Hepatocyte (in vitro differentiated cells): ENCODE measurements around the gene GPR35. TPM values are rescaled to one million over a fixed set of nuclear protein-coding genes. Genes with fewer than 3 reads are reported as not detected.

Experiments
- DNase-seq: peaks from one replicate; pipeline ENCODE4 v3.0.0-alpha.2; 2016; ENCODE audit warnings: low spot score
- H2AFZ ChIP-seq: fragments of 200-600 bp; sonication (generic); 2 replicates; pipeline ENCODE4 v1.6.0; 2016; ENCODE audit warnings: antibody characterized with exemption, mild to moderate bottlenecking
- H3K27ac ChIP-seq: fragments of 200-600 bp; sonication (generic); 2 replicates; pipeline ENCODE4 v1.5.1; 2016; ENCODE audit warnings: mild to moderate bottlenecking
- H3K27me3 ChIP-seq: fragments of 200-600 bp; sonication (generic); 2 replicates; pipeline ENCODE4 v1.6.1; 2016
- H3K36me3 ChIP-seq: fragments of 200-600 bp; sonication (generic); replicated peaks from 2 replicates; pipeline ENCODE4 v1.5.1; 2016; ENCODE audit warnings: low read depth; ENCODE audit not compliant: insufficient read depth
- H3K4me1 ChIP-seq: fragments of 200-600 bp; sonication (generic); 2 replicates; pipeline ENCODE4 v1.5.1; 2016; ENCODE audit warnings: mild to moderate bottlenecking, moderate library complexity; ENCODE audit not compliant: insufficient read depth
- H3K4me2 ChIP-seq: fragments of 200-600 bp; sonication (generic); 2 replicates; pipeline ENCODE4 v1.6.0; 2016
- H3K4me3 ChIP-seq: fragments of 200-600 bp; sonication (generic); 2 replicates; pipeline ENCODE4 v1.5.1; 2016; ENCODE audit warnings: mild to moderate bottlenecking
- H3K79me2 ChIP-seq: fragments of 200-600 bp; sonication (generic); 2 replicates; pipeline ENCODE4 v1.6.0; 2017; ENCODE audit warnings: mild to moderate bottlenecking
- H3K9me2 ChIP-seq: fragments of 200-600 bp; sonication (generic); replicated peaks from 2 replicates; pipeline ENCODE4 v1.6.0; 2017; ENCODE audit warnings: mild to moderate bottlenecking; ENCODE audit not compliant: insufficient read depth
- H3K9me3 ChIP-seq: fragments of 200-600 bp; sonication (generic); 2 replicates; pipeline ENCODE4 v1.5.1; 2016; ENCODE audit warnings: low read depth, mild to moderate bottlenecking
- H4K20me1 ChIP-seq: fragments of 200-600 bp; sonication (generic); 2 replicates; pipeline ENCODE4 v1.6.0; 2016; ENCODE audit warnings: mild to moderate bottlenecking; ENCODE audit not compliant: insufficient read depth, poor library complexity, severe bottlenecking
- CTCF ChIP-seq: fragments of 200-600 bp; sonication (generic); IDR thresholded peaks from 2 replicates; pipeline ENCODE4 v1.5.1; 2016; ENCODE audit warnings: antibody characterized with exemption, mild to moderate bottlenecking; ENCODE audit not compliant: poor library complexity
- EZH2 ChIP-seq: fragments of 200-600 bp; sonication (generic); IDR thresholded peaks from 2 replicates; pipeline ENCODE4 v1.6.1; 2016; ENCODE audit warnings: antibody characterized with exemption, mild to moderate bottlenecking, borderline replicate concordance
- EZH2phosphoT487 ChIP-seq: fragments of 200-600 bp; sonication (generic); IDR thresholded peaks from one replicate; pipeline ENCODE4 v1.6.1; 2018; ENCODE audit warnings: antibody characterized with exemption, mild to moderate bottlenecking, low read depth, moderate library complexity; ENCODE audit not compliant: unreplicated experiment, severe bottlenecking
- WGBS: methylation state at CpG from one replicate; pipeline ENCODE4 v1.1.6; 2016; ENCODE audit warnings: low lambda C conversion rate; ENCODE audit errors: missing lambda C conversion rate; 5-methylcytosine and 5-hydroxymethylcytosine counted together
- polyA plus RNA-seq: library from polyadenylated mRNA; unstranded; fragments of >200 nt; fragmentation: Nextera tagmentation; extraction: Ambion mirVana; gene quantifications from 2 replicates; pipeline ENCODE4 v1.2.1, GENCODE V29; 2016
- total RNA-seq: library from RNA; depleted of rRNA; stranded (reverse); fragments of >200 nt; gene quantifications from 2 replicates; pipeline ENCODE4 v1.2.3, GENCODE V29; 2014

Gene GPR35
- total and polyA plus RNA-seq, 2 experiments from 2014 or later: 10.5 to 14.7 TPM

DNA sequence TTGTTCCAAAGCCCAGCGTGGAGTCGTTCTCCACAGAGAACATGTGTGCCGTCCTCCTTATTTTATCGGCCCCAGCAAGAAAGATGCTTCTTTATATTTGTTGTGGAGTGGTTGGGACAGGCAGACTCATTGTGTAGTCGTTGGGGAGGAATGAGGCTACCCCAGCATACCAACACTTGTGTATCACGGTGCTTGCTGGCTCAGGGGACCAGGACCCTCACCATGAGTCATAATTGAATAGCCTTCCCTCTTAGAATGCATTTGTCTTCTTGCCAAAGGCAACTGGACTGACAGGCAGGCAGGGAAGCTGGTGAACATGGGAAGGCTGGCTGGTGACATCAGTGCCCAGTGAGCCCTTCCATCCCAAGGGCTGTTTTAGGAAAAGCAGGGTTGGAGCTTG, 34.1 kb upstream of the GPR35 start:
- H3K27me3 ChIP-seq: no peaks in the 10 kb centered on the region
- no peak overlapping the region for H2AFZ ChIP-seq
- H3K4me2 ChIP-seq: no peak overlapping the region
- no peaks in the 10 kb centered on the region for H3K9me3 ChIP-seq
- H3K4me1 ChIP-seq: peaks cover 10% of the 10 kb centered on the region
- WGBS: 97% methylated on average over 6 of the region's 6 CpGs
- no peak for TF ChIP-seq EZH2
- no peak for TF ChIP-seq CTCF
- TF ChIP-seq EZH2phosphoT487: no peak
- H3K79me2 ChIP-seq: peaks cover 42% of the 10 kb centered on the region
- no peak for DNase-seq
- H3K27ac ChIP-seq: no peak overlapping the region
- no peaks in the 10 kb centered on the region for H3K36me3 ChIP-seq
- no peaks in the 10 kb centered on the region for H3K9me2 ChIP-seq
- peaks cover 8% of the 10 kb centered on the region for H4K20me1 ChIP-seq
- H3K4me3 ChIP-seq: no peak overlapping the region

DNA sequence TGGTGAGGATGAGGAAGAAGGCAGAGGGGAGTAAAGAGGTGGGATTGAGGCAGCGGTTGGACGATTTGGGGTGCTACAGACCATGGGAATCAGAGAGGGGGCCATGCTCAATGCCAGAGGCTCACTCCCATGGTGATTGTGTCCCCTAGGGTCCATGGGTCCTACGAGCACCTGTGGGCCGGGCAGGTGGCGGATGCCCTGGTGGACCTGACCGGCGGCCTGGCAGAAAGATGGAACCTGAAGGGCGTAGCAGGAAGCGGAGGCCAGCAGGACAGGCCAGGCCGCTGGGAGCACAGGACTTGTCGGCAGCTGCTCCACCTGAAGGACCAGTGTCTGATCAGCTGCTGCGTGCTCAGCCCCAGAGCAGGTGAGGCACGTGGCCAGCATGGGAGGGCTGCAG, 33.5 kb upstream of the GPR35 start:
- H3K9me3 ChIP-seq: no peaks in the 10 kb centered on the region
- TF ChIP-seq EZH2phosphoT487: no peak
- no peak for TF ChIP-seq EZH2
- no peak for TF ChIP-seq CTCF
- H3K27ac ChIP-seq: no peak overlapping the region
- no peak overlapping the region for H3K4me3 ChIP-seq
- no peaks in the 10 kb centered on the region for H3K9me2 ChIP-seq
- H3K79me2 ChIP-seq: peaks cover 42% of the 10 kb centered on the region
- no peak for DNase-seq
- 98% methylated on average over 13 of the region's 13 CpGs for WGBS
- H4K20me1 ChIP-seq: peaks cover 8% of the 10 kb centered on the region
- peaks cover 10% of the 10 kb centered on the region for H3K4me1 ChIP-seq
- H3K27me3 ChIP-seq: no peaks in the 10 kb centered on the region
- no peak overlapping the region for H3K4me2 ChIP-seq
- H3K36me3 ChIP-seq: no peaks in the 10 kb centered on the region
- no peak overlapping the region for H2AFZ ChIP-seq

DNA sequence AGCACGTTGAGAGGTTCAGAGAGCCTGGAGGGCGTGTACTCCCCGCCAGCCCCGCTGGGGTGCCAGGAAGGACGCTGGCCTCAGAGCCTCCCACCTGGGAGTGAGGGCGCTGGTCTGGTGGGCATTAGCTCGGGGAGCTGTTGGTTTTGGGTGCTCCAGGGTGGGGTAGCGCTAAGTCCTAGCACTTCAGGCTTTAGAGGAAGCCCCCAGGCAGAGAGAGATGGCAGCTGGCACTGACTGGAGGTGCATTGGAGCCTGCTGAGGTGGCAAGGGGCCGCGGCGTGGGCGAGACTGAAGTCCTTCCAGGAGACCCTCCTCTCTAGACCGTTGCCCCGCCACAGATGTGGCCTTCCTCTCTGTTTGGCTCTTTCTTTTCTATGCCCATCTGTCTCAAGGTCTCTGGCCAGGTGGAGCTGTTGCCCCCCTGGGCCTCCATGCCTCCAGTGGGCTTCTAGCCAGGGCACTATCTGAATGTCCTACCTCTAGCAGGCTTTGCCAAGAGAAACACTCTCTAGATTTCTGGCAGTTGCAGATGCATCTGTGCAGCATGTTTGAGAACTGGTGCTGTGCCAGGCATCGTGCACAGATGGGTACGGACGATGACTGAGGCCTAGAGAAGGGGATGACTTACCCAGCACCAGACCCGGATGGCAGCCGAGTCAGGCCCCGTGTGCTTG, 32.1 kb upstream of the GPR35 start:
- Histone ChIP-seq H2AFZ (no peak overlapping the region), H3K4me3 (no peak overlapping the region), H3K4me2 (no peak overlapping the region), H3K27ac (no peak overlapping the region), H3K79me2 (peaks cover 33% of the 10 kb centered on the region), H3K36me3 (no peaks in the 10 kb centered on the region), H3K9me3 (no peaks in the 10 kb centered on the region), H3K9me2 (no peaks in the 10 kb centered on the region), H3K27me3 (no peaks in the 10 kb centered on the region), H3K4me1 (peaks cover 2% of the 10 kb centered on the region), H4K20me1 (peaks cover 7% of the 10 kb centered on the region)
- DNase-seq: no peak
- TF ChIP-seq CTCF (no peak), EZH2phosphoT487 (no peak), EZH2 (no peak)
- 95% methylated on average over 20 of the region's 20 CpGs for WGBS
